RWPE2 (cell line): ENCODE data around the gene SLC39A12.
A peak's percentile ranks its signal among the peaks of the same experiment; 100 is the strongest.
"Not testable (repeated sequence)": the region's sequence is repeated elsewhere in the genome, so short reads cannot be mapped to it uniquely, and the experiment has no call there.

Experiments used
- ATAC-seq: fragments of 200-7000 bp; cut with Tn5 transposase; 3 replicates; pipeline ENCODE4 v1.9.1; 2021; ENCODE audit warnings: low read depth
- DNase-seq: peaks from one replicate; pipeline ENCODE4 v3.0.0-alpha.2; 2020; ENCODE audit warnings: low spot score
- H3K27ac ChIP-seq: fragments of 450-650 bp; 2 replicates; pipeline ENCODE4 v1.5.1; 2017; ENCODE audit warnings: mild to moderate bottlenecking; ENCODE audit not compliant: poor library complexity, severe bottlenecking
- H3K27me3 ChIP-seq: fragments of 250-450 bp; sonication (Bioruptor Pico); 2 replicates; pipeline ENCODE4 v1.5.1; 2021; ENCODE audit warnings: mild to moderate bottlenecking, moderate library complexity; ENCODE audit not compliant: insufficient read depth, poor library complexity, severe bottlenecking
- H3K36me3 ChIP-seq: fragments of 250-450 bp; sonication (Bioruptor Pico); 2 replicates; pipeline ENCODE4 v1.5.1; 2020; ENCODE audit warnings: low read depth, mild to moderate bottlenecking, moderate library complexity
- H3K4me1 ChIP-seq: fragments of 250-450 bp; sonication (Bioruptor Pico); 2 replicates; pipeline ENCODE4 v1.5.1; 2021; ENCODE audit warnings: mild to moderate bottlenecking, moderate library complexity; ENCODE audit not compliant: insufficient read depth, poor library complexity, severe bottlenecking
- H3K4me3 ChIP-seq: fragments of 250-450 bp; sonication (Bioruptor Pico); 2 replicates; pipeline ENCODE4 v1.5.1; 2021; ENCODE audit warnings: mild to moderate bottlenecking, moderate library complexity; ENCODE audit not compliant: severe bottlenecking
- H3K9me3 ChIP-seq: fragments of 250-450 bp; sonication (Bioruptor Pico); 2 replicates; pipeline ENCODE4 v1.5.1; 2021; ENCODE audit warnings: mild to moderate bottlenecking, moderate library complexity; ENCODE audit not compliant: severe bottlenecking
- CTCF ChIP-seq: fragments of 450-650 bp; IDR thresholded peaks from one replicate; pipeline ENCODE4 v1.5.1; 2017; ENCODE audit warnings: mild to moderate bottlenecking, moderate library complexity; ENCODE audit not compliant: poor library complexity, severe bottlenecking

SLC39A12 gene

GRCh38 chr10:17915181-17915580 lies 36.5 kb upstream of the SLC39A12 start:
- ATAC-seq = no peak
- H3K36me3 ChIP-seq = no peaks in the 10 kb centered on the region
- no peak overlapping the region for H3K4me3 ChIP-seq
- H3K9me3 ChIP-seq = no peaks in the 10 kb centered on the region
- no peak overlapping the region for H3K27ac ChIP-seq
- H3K27me3 ChIP-seq = no peaks in the 10 kb centered on the region
- H3K4me1 ChIP-seq = no peaks in the 10 kb centered on the region
- no peak for DNase-seq
- no peak for TF ChIP-seq CTCF

DNA sequence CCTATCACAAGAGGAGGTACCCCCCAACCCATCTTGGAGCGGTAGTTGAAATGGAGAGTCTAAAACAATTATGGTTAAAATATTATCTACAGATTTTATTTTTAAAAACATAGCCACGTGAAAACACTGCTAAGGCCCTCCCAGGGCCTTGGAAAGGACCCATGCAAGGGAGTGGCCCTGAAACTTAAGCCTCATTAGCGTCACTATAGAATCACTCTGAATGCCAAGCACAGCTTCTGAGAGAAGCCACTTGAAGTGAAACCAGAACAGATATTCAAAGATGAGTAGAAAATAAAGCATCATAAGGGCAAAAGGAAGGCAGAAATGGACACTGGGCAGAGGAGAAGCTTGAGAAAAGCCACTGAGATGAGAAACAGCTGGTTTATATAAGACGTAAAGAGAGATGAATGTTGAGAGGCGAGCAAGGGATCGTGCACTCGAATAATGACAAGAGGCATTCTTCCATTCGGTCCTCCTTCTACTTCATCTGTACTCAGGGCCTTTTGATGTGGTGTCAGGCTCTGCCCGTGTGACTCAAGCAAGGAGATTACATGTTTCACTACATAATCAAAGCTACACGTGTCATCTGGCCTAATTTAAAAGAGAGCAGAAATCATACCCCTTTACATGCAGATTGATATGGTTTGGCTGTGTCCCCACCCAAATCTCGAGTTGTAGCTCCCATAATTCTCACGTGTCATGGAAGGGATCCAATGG lies 33.4 kb upstream of the SLC39A12 start:
- Histone ChIP-seq H3K9me3 (no peaks in the 10 kb centered on the region), H3K4me1 (no peaks in the 10 kb centered on the region), H3K4me3 (no peak overlapping the region), H3K27ac (no peak overlapping the region), H3K27me3 (no peaks in the 10 kb centered on the region), H3K36me3 (no peaks in the 10 kb centered on the region)
- no peak for DNase-seq
- no peak for ATAC-seq
- TF ChIP-seq CTCF = no peak

- no peak for ATAC-seq
- Histone ChIP-seq H3K4me3 (no peak overlapping the region), H3K9me3 (no peaks in the 10 kb centered on the region), H3K36me3 (no peaks in the 10 kb centered on the region), H3K4me1 (peaks cover 6% of the 10 kb centered on the region), H3K27me3 (no peaks in the 10 kb centered on the region), H3K27ac (no peak overlapping the region)
- no peak for TF ChIP-seq CTCF
- DNase-seq = no peak
Measured at GRCh38 chr10:17921378-17921777, 30.3 kb upstream of the SLC39A12 start.

DNA sequence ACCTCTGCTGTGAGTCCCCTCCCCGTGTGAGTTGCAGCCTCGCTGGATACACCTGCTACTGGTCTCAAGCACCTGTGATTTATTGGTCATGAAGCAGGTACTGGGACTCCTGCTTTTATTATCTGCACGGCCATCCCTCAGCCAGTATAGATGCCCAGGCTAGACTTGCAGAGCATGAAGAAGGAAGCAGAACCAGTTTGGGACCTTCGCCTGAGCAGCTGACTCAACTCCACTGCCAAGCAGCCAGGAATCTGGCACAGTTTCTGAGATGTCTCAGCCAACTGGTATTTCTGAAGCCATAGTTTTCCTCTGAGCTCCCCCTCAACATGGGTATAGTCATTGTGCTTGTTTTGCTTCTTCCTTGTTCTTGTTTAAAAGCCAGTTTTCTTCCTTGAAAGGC lies 28.0 kb upstream of the SLC39A12 start:
- H3K4me3 ChIP-seq = no peak overlapping the region
- DNase-seq (peak; percentile 72), ATAC-seq (peak; percentile 97)
- H3K27me3 ChIP-seq = no peaks in the 10 kb centered on the region
- no peaks in the 10 kb centered on the region for H3K9me3 ChIP-seq
- H3K4me1 ChIP-seq = peaks cover 6% of the 10 kb centered on the region
- peak overlapping the region; percentile 64 for H3K27ac ChIP-seq
- no peaks in the 10 kb centered on the region for H3K36me3 ChIP-seq
- no peak for TF ChIP-seq CTCF

DNA sequence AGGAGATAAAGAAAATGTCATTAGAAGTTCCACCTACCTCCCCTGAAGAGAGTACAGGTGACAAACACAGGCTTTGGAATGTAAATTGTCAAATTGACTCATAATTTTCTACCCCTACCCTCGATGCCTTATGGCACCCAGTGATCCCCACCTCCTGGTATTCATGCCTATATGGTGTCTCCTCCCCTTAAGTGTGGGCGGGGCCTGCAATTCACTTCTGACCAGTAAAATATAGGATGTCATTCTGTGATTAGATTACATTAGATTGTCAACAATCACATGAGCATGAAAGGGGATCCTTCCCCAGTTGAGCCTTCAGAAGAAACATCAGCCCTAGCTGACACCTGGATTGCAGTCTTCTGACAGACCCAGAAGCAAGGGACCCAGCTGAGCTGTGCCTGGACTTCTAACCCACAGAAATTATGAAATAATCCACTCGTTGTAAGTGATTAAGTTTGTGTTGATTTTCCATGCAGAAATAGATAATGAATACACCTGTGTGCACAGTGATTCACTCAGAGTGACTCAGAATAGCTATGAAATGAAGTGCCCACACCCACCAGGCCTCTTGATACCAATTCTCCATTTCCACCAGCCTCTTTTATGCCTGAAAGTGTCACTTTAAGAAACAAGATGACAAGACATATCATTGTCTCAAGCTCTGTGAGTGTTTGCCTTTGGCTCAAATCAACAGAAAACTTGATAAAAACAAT lies 8.5 kb upstream of the SLC39A12 start:
- Histone ChIP-seq H3K27me3 (no peaks in the 10 kb centered on the region), H3K4me1 (no peaks in the 10 kb centered on the region), H3K4me3 (no peak overlapping the region), H3K36me3 (no peaks in the 10 kb centered on the region), H3K27ac (no peak overlapping the region), H3K9me3 (no peaks in the 10 kb centered on the region)
- DNase-seq (no peak), ATAC-seq (peak; percentile 88)
- TF ChIP-seq CTCF = no peak

DNA sequence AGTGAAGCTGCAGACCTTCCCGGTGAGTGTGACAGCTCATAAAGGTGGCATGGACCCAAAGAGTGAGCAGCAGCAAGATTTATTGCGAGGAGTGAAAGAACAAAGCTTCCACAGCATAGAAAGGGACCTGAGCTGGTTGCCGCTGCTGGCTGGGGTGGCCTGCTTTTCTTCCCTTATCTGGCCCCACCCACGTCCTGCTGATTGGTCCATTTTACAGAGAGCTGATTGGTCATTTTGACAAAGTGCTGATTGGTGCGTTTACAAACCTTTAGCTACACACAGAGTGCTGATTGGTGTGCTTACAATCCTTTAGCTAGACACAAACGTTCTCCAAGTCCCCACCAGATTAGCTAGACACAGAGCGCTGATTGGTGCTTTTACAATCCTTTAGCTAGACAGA lies 1.4 kb upstream of the SLC39A12 start:
- not testable (repeated sequence) for ATAC-seq, H3K9me3 ChIP-seq, H3K4me3 ChIP-seq, DNase-seq, H3K36me3 ChIP-seq, H3K27me3 ChIP-seq, H3K4me1 ChIP-seq, H3K27ac ChIP-seq
